GM21423 (cell line): ENCODE measurements around the gene CELF2.
"Not testable (repeated sequence)": the region's sequence is repeated elsewhere in the genome, so short reads cannot be mapped to it uniquely, and the experiment has no call there.

ENCODE experiments used
- ATAC-seq: cut with Tn5 transposase; IDR thresholded peaks from one replicate; pipeline ENCODE4 v1.9.1; 2021; ENCODE audit warnings: mild to moderate bottlenecking, moderate library complexity; ENCODE audit not compliant: unreplicated experiment

Gene CELF2

GRCh38 chr10:11120711-11121110 is 103.0 kb downstream of the CELF2 start:
- ATAC-seq, result no peak

- not testable (repeated sequence) for ATAC-seq
These were observed 106.2 kb downstream of the CELF2 start for GRCh38 chr10:11123892-11124291.

- ATAC-seq, result no peak
These were observed 107.3 kb downstream of the CELF2 start for GRCh38 chr10:11125004-11125403.

- not testable (repeated sequence) for ATAC-seq
These were observed 109.3 kb downstream of the CELF2 start for GRCh38 chr10:11127017-11127416.

- ATAC-seq, result no peak
These were observed 113.5 kb downstream of the CELF2 start for GRCh38 chr10:11131112-11131639.

GRCh38 chr10:11134411-11134810 is 116.7 kb downstream of the CELF2 start:
- no peak for ATAC-seq

GRCh38 chr10:11135709-11136108 is 118.0 kb downstream of the CELF2 start:
- ATAC-seq, result no peak

- ATAC-seq, result no peak
These were observed 120.8 kb downstream of the CELF2 start for GRCh38 chr10:11138314-11139033.

GRCh38 chr10:11140963-11141362 is 123.3 kb downstream of the CELF2 start:
- ATAC-seq, result no peak

- no peak for ATAC-seq
These were observed 124.0 kb downstream of the CELF2 start for GRCh38 chr10:11141571-11142091.

GRCh38 chr10:11142777-11143176 is 125.1 kb downstream of the CELF2 start:
- no peak for ATAC-seq

- ATAC-seq, result no peak
These were observed 125.6 kb downstream of the CELF2 start for GRCh38 chr10:11143242-11143641.

GRCh38 chr10:11144626-11145494 is 127.2 kb downstream of the CELF2 start:
- ATAC-seq, result peak; percentile 11

- peak; percentile 76 for ATAC-seq
These were observed 127.8 kb downstream of the CELF2 start for GRCh38 chr10:11145495-11145855.

- ATAC-seq, result no peak
These were observed 128.9 kb downstream of the CELF2 start for GRCh38 chr10:11146402-11147171.

GRCh38 chr10:11147722-11148121 is 130.1 kb downstream of the CELF2 start:
- peak; percentile 47 for ATAC-seq

- ATAC-seq, result peak; percentile 2
These were observed 130.7 kb downstream of the CELF2 start for GRCh38 chr10:11148142-11149028.

- ATAC-seq, result no peak
These were observed 132.1 kb downstream of the CELF2 start for GRCh38 chr10:11149807-11150141.

GRCh38 chr10:11150231-11150731 is 132.6 kb downstream of the CELF2 start:
- no peak for ATAC-seq

- ATAC-seq, result no peak
These were observed 133.3 kb downstream of the CELF2 start for GRCh38 chr10:11150879-11151415.
